Measurements from ENCODE around the gene YIF1B.
"Not testable (repeated sequence)": the region's sequence is repeated elsewhere in the genome, so short reads cannot be mapped to it uniquely, and the experiment has no call there.

The YIF1B gene

DNA sequence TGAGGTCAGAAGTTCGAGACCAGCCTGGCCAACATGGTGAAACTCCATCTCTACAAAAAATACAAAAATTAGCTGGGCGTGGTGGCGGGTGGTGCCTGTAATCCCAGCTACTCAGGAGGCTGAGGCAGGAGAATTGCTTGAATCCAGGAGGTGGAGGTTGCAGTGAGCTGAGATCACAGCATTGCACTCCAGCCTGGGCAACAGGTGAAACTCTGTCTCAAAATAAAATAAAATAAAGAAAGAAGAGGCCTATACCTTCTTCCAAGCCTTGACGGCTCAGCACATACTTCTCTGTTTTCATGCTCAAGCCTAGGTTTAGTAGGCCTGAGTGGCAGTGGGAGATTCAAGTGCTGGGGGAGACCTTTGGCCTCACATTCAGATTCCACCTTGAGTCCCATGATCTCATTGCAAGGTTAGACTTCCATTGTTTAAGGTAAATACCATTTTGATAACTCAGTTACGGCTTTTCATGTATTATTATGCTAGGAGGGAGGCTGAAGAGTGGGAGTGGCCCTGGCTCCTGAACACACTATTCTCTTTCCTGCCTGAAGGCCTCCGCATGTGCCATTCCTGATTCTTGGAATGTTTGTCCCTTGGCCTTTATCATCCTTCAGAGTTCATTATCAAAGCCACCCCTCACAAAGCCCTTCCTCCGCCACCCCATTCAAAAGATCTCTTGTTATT is 53.0 kb downstream of the YIF1B start:
- Histone ChIP-seq H3K36me3 (ENCODE audit: control insufficient read depth, insufficient read depth, low read length) (no peaks in the 10 kb centered on the region), H3K4me1 (ENCODE audit: control insufficient read depth, insufficient read depth, low read length) (peaks cover 35% of the 10 kb centered on the region), H3K27me3 (ENCODE audit: control insufficient read depth, insufficient read depth, low read length) (no peaks in the 10 kb centered on the region), H3K9me3 (ENCODE audit: control insufficient read depth, insufficient read depth, low read depth, low read length) (no peaks in the 10 kb centered on the region), H3K4me3 (ENCODE audit: low read depth, low read length) (no peak overlapping the region), H3K27ac (ENCODE audit: low read depth, low read length) (no peak overlapping the region), H3K9ac (ENCODE audit: low read length) (peak overlapping the region; percentile 38)

DNA sequence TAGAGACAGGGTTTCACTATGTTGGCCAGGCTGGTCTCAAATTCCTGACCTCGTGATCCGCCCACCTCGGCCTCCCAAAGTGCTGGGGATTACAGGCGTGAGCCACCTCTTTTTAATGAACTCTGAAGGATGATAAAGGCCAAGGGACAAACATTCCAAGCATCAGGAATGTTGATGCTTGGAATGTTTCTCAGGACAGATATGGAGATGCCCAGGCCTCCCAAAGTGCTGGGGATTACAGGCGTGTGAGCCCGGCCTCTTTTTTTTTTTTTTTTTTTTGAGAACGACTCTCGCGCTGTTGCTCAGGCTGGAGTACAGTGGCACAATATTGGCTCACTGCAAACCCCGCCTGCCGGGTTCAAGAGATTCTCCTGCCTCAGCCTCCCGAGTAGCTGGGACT is 53.8 kb downstream of the YIF1B start:
- H3K36me3 ChIP-seq (ENCODE audit: control insufficient read depth, insufficient read depth, low read length); H3K27me3 ChIP-seq (ENCODE audit: control insufficient read depth, insufficient read depth, low read length); H3K9ac ChIP-seq (ENCODE audit: low read length); H3K9me3 ChIP-seq (ENCODE audit: control insufficient read depth, insufficient read depth, low read depth, low read length); H3K4me3 ChIP-seq (ENCODE audit: low read depth, low read length); H3K27ac ChIP-seq (ENCODE audit: low read depth, low read length): not testable (repeated sequence)
- H3K4me1 ChIP-seq (ENCODE audit: control insufficient read depth, insufficient read depth, low read length), result peaks cover 28% of the 10 kb centered on the region

DNA sequence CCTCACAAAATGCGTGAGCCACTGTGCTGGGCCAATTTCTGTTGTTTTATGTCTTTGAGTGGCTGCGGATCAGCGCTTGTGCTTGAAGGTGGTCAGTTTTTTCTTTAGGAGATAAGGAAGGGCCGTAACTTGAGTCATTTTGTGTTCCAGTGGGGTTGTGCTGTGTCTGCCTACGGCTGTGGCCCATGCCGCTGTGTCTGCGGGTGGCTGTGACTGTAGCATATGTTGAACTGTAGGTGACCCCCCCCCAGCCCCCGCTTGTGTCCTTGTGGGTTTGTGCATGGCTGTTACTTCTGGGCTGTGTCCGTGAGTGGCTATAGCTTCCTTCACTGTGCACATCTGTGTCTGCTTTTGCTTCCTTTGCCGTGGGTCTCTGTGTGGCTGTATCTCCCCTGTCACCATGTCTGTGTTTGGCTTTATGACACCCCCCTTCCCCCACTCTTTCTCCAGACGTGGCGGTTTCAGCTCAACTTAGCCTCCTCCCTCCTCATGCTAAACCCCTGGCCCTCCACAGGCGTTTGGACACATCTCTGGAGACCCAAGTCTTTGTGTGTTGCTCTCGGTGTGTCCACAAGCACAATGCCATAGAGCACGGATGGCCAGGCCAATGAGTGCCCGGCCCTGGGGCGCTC is 60.2 kb downstream of the YIF1B start:
- Histone ChIP-seq H3K27me3 (ENCODE audit: control insufficient read depth, insufficient read depth, low read length) (peaks cover 5% of the 10 kb centered on the region; the same call in 1 of the 2 replicates), H3K9ac (ENCODE audit: low read length) (peak overlapping the region; percentile 22), H3K36me3 (ENCODE audit: control insufficient read depth, insufficient read depth, low read length) (no peaks in the 10 kb centered on the region), H3K4me3 (ENCODE audit: low read depth, low read length) (peak overlapping the region; percentile 55), H3K4me1 (ENCODE audit: control insufficient read depth, insufficient read depth, low read length) (peaks cover 39% of the 10 kb centered on the region), H3K27ac (ENCODE audit: low read depth, low read length) (no peak overlapping the region), H3K9me3 (ENCODE audit: control insufficient read depth, insufficient read depth, low read depth, low read length) (no peaks in the 10 kb centered on the region)

DNA sequence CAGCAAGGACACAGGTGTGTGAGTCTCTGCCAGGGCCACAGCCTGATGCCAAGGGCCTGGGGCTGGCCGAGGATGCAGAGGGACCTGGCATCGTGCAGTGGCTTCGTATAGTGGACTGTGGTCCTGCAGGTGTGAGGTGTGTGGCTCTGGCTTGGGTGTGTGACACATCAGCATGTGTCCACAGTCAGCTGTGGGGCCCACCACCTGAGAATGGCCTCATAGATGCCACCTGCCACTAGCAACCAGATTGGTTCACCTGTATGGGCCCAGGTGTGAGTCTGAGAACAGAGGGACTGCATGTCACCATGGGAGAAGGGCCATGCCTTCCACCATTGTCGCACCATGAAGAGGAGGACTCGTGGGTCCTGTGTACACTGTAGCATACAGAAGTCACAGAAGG is 62.0 kb downstream of the YIF1B start:
- peak overlapping the region; percentile 22; the same call in 1 of the 2 replicates for H3K4me3 ChIP-seq (ENCODE audit: low read depth, low read length)
- H3K27me3 ChIP-seq (ENCODE audit: control insufficient read depth, insufficient read depth, low read length), result peaks cover 5% of the 10 kb centered on the region; the same call in 1 of the 2 replicates
- peak overlapping the region; percentile 59 for H3K9ac ChIP-seq (ENCODE audit: low read length)
- H3K27ac ChIP-seq (ENCODE audit: low read depth, low read length), result no peak overlapping the region
- H3K4me1 ChIP-seq (ENCODE audit: control insufficient read depth, insufficient read depth, low read length), result peaks cover 41% of the 10 kb centered on the region
- H3K9me3 ChIP-seq (ENCODE audit: control insufficient read depth, insufficient read depth, low read depth, low read length), result no peaks in the 10 kb centered on the region
- no peaks in the 10 kb centered on the region for H3K36me3 ChIP-seq (ENCODE audit: control insufficient read depth, insufficient read depth, low read length)
